ENCODE measurements around the gene ZBTB11. TPM values are rescaled to one million over a fixed set of nuclear protein-coding genes. Genes with fewer than 3 reads are reported as not detected.
A peak's percentile ranks its signal among the peaks of the same experiment; 100 is the strongest.
"Not testable (repeated sequence)": the region's sequence is repeated elsewhere in the genome, so short reads cannot be mapped to it uniquely, and the experiment has no call there.

The ZBTB11 gene
- total and polyA plus RNA-seq, 2 experiments from 2014 or later: 5.1 to 19.0 TPM

- Histone ChIP-seq H2AFZ (no peak overlapping the region), H4K20me1 (ENCODE audit: insufficient read depth, poor library complexity, severe bottlenecking) (no peaks in the 10 kb centered on the region), H3K36me3 (replicated peaks; ENCODE audit: insufficient read depth, low read depth) (no peaks in the 10 kb centered on the region), H3K79me2 (no peaks in the 10 kb centered on the region), H3K4me3 (no peak overlapping the region), H3K4me1 (ENCODE audit: insufficient read depth) (no peaks in the 10 kb centered on the region), H3K27me3 (no peaks in the 10 kb centered on the region), H3K27ac (no peak overlapping the region), H3K9me2 (replicated peaks; ENCODE audit: insufficient read depth) (no peaks in the 10 kb centered on the region), H3K9me3 (ENCODE audit: low read depth) (no peaks in the 10 kb centered on the region), H3K4me2 (no peak overlapping the region)
- WGBS (ENCODE audit: low lambda C conversion rate, missing lambda C conversion rate): 33% methylated on average over 10 of the region's 10 CpGs
- peak; percentile 79 for DNase-seq (ENCODE audit: low spot score)
- TF ChIP-seq EZH2phosphoT487 (IDR thresholded peaks at IDR 0.05; ENCODE audit: low read depth, severe bottlenecking, unreplicated experiment) (no peak), CTCF (IDR thresholded peaks at IDR 0.05; ENCODE audit: poor library complexity) (peak; percentile 63)
Measured at GRCh38 chr3:101695779-101696372, 18.9 kb upstream of the ZBTB11 start.

- H2AFZ ChIP-seq; DNase-seq (ENCODE audit: low spot score); H3K9me3 ChIP-seq (ENCODE audit: low read depth); H4K20me1 ChIP-seq (ENCODE audit: insufficient read depth, poor library complexity, severe bottlenecking); H3K4me2 ChIP-seq; H3K4me3 ChIP-seq; H3K9me2 ChIP-seq (replicated peaks; ENCODE audit: insufficient read depth); H3K4me1 ChIP-seq (ENCODE audit: insufficient read depth); H3K36me3 ChIP-seq (replicated peaks; ENCODE audit: insufficient read depth, low read depth); H3K79me2 ChIP-seq; H3K27ac ChIP-seq; H3K27me3 ChIP-seq: not testable (repeated sequence)
- 89% methylated on average over 4 of the region's 4 CpGs for WGBS (ENCODE audit: low lambda C conversion rate, missing lambda C conversion rate)
Measured at GRCh38 chr3:101694836-101695235, 17.9 kb upstream of the ZBTB11 start.

GRCh38 chr3:101693540-101693939 is 16.6 kb upstream of the ZBTB11 start:
- H3K4me2 ChIP-seq; H3K9me2 ChIP-seq (replicated peaks; ENCODE audit: insufficient read depth); H3K9me3 ChIP-seq (ENCODE audit: low read depth); H3K4me3 ChIP-seq; H3K27me3 ChIP-seq; H3K4me1 ChIP-seq (ENCODE audit: insufficient read depth); H3K79me2 ChIP-seq; H3K36me3 ChIP-seq (replicated peaks; ENCODE audit: insufficient read depth, low read depth); H3K27ac ChIP-seq; H2AFZ ChIP-seq; H4K20me1 ChIP-seq (ENCODE audit: insufficient read depth, poor library complexity, severe bottlenecking): not testable (repeated sequence)
- WGBS (ENCODE audit: low lambda C conversion rate, missing lambda C conversion rate): 62% methylated on average over 13 of the region's 13 CpGs
- peak; percentile 43 for TF ChIP-seq CTCF (IDR thresholded peaks at IDR 0.05; ENCODE audit: poor library complexity)
- peak; percentile 51 for DNase-seq (ENCODE audit: low spot score)

GRCh38 chr3:101691685-101692671 is 15.0 kb upstream of the ZBTB11 start:
- H3K4me3 ChIP-seq; H3K4me2 ChIP-seq; H3K27me3 ChIP-seq; H3K36me3 ChIP-seq (replicated peaks; ENCODE audit: insufficient read depth, low read depth); H2AFZ ChIP-seq; H4K20me1 ChIP-seq (ENCODE audit: insufficient read depth, poor library complexity, severe bottlenecking); H3K4me1 ChIP-seq (ENCODE audit: insufficient read depth); H3K79me2 ChIP-seq; H3K9me3 ChIP-seq (ENCODE audit: low read depth); DNase-seq (ENCODE audit: low spot score); H3K9me2 ChIP-seq (replicated peaks; ENCODE audit: insufficient read depth): not testable (repeated sequence)
- H3K27ac ChIP-seq: peak overlapping the region; percentile 84
- WGBS (ENCODE audit: low lambda C conversion rate, missing lambda C conversion rate): 38% methylated on average over 14 of the region's 15 CpGs

All from hepatocyte (in vitro differentiated cells).